Measurements from ENCODE around the gene CACNA1F. TPM values are rescaled to one million over a fixed set of nuclear protein-coding genes. Genes with fewer than 3 reads are reported as not detected.

The CACNA1F gene
- total and polyA plus RNA-seq, 4 donors: 0.10 to 0.55 (median 0.42) TPM

GRCh38 chrX:49249616-49250015, 16.5 kb upstream of the CACNA1F start:
- H3K4me3 ChIP-seq: no peak overlapping the region
- H3K9ac ChIP-seq (ENCODE audit: insufficient read depth in 1 of 2, low read length in 2 of 2): no peak overlapping the region
- H3K27me3 ChIP-seq (ENCODE audit: control insufficient read depth in 3 of 3, insufficient read depth in 3 of 3, low read length in 2 of 3): no peaks in the 10 kb centered on the region
- WGBS, 2 donors: 87 to 93% methylated on average over 7 to 9 of the region's 9 CpGs
- H3K9me3 ChIP-seq (ENCODE audit: control insufficient read depth in 4 of 4, insufficient read depth in 3 of 4, low read length in 3 of 4): no peaks in the 10 kb centered on the region
- no peaks in the 10 kb centered on the region for H3K4me1 ChIP-seq (ENCODE audit: control insufficient read depth in 5 of 5, insufficient read depth in 5 of 5, low read length in 5 of 5)
- H3K27ac ChIP-seq (ENCODE audit: low read depth in 1 of 2, low read length in 1 of 2): no peak overlapping the region
- no peak for TF ChIP-seq CTCF (IDR thresholded peaks at IDR 0.05; ENCODE audit: control extremely low read depth, extremely low read depth)
- H3K36me3 ChIP-seq (ENCODE audit: control insufficient read depth in 4 of 4, insufficient read depth in 4 of 4, low read length in 4 of 4): peaks cover 0 to 30% (median 1%) of the 10 kb centered on the region in 4 donors
- no peak for DNase-seq
- no peak for ATAC-seq (ENCODE audit: insufficient read depth, low FRiP score)

- peaks cover 0 to 34% (median 2%) of the 10 kb centered on the region in 4 donors for H3K36me3 ChIP-seq (ENCODE audit: control insufficient read depth in 4 of 4, insufficient read depth in 4 of 4, low read length in 4 of 4)
- no peak overlapping the region for H3K27ac ChIP-seq (ENCODE audit: low read depth in 1 of 2, low read length in 1 of 2)
- WGBS, 2 donors: 81 to 94% methylated on average over 5 to 6 of the region's 6 CpGs
- no peak overlapping the region for H3K9ac ChIP-seq (ENCODE audit: insufficient read depth in 1 of 2, low read length in 2 of 2)
- TF ChIP-seq CTCF (IDR thresholded peaks at IDR 0.05; ENCODE audit: control extremely low read depth, extremely low read depth): no peak
- ATAC-seq (ENCODE audit: insufficient read depth, low FRiP score) (no peak), DNase-seq (no peak)
- H3K9me3 ChIP-seq (ENCODE audit: control insufficient read depth in 4 of 4, insufficient read depth in 3 of 4, low read length in 3 of 4): no peaks in the 10 kb centered on the region
- H3K4me3 ChIP-seq: no peak overlapping the region
- no peaks in the 10 kb centered on the region for H3K4me1 ChIP-seq (ENCODE audit: control insufficient read depth in 5 of 5, insufficient read depth in 5 of 5, low read length in 5 of 5)
- H3K27me3 ChIP-seq (ENCODE audit: control insufficient read depth in 3 of 3, insufficient read depth in 3 of 3, low read length in 2 of 3): no peaks in the 10 kb centered on the region
Observed at GRCh38 chrX:49249071-49249470, 15.9 kb upstream of the CACNA1F start.

- WGBS, 2 donors: 89 to 92% methylated on average over 17 to 28 of the region's 28 CpGs
Observed at GRCh38 chrX:49247916-49248811, 15.0 kb upstream of the CACNA1F start.

More at GRCh38 chrX:49247916-49248811, 15.0 kb upstream of the CACNA1F start:
- no peak overlapping the region for H3K9ac ChIP-seq (ENCODE audit: insufficient read depth in 1 of 2, low read length in 2 of 2)
- ATAC-seq (ENCODE audit: insufficient read depth, low FRiP score): no peak
- no peaks in the 10 kb centered on the region for H3K4me1 ChIP-seq (ENCODE audit: control insufficient read depth in 5 of 5, insufficient read depth in 5 of 5, low read length in 5 of 5)
- DNase-seq: peak; percentile 33 to 38 (median 33)
- peaks cover 0 to 38% (median 3%) of the 10 kb centered on the region in 4 donors for H3K36me3 ChIP-seq (ENCODE audit: control insufficient read depth in 4 of 4, insufficient read depth in 4 of 4, low read length in 4 of 4)
- H3K9me3 ChIP-seq (ENCODE audit: control insufficient read depth in 4 of 4, insufficient read depth in 3 of 4, low read length in 3 of 4): no peaks in the 10 kb centered on the region
- no peaks in the 10 kb centered on the region for H3K27me3 ChIP-seq (ENCODE audit: control insufficient read depth in 3 of 3, insufficient read depth in 3 of 3, low read length in 2 of 3)
- no peak overlapping the region for H3K27ac ChIP-seq (ENCODE audit: low read depth in 1 of 2, low read length in 1 of 2)
- no peak for TF ChIP-seq CTCF (IDR thresholded peaks at IDR 0.05; ENCODE audit: control extremely low read depth, extremely low read depth)
- no peak overlapping the region for H3K4me3 ChIP-seq

Measured in lung (tissue), 12 donors.